Nephron (organoid): ENCODE data around the gene RSRC1.

Experiments used
- H3K27ac Mint-ChIP-seq, 3 experiments: 2 replicates each; pipeline ENCODE4 v1.8.0; 2020; ENCODE audit warnings: mixed read lengths in 3 of 3, mild to moderate bottlenecking in 2 of 3, moderate library complexity in 1 of 3
- H3K27me3 Mint-ChIP-seq: 2 replicates; pipeline ENCODE4 v1.8.0; 2021; ENCODE audit warnings: low read depth, mild to moderate bottlenecking, moderate library complexity, mixed read lengths
- H3K36me3 Mint-ChIP-seq: 2 replicates; pipeline ENCODE4 v1.8.0; 2020; ENCODE audit warnings: low read depth, mixed read lengths
- H3K4me1 Mint-ChIP-seq: 2 replicates; pipeline ENCODE4 v1.8.0; 2020; ENCODE audit warnings: mixed read lengths
- H3K4me3 Mint-ChIP-seq, 3 experiments: 2 replicates each; pipeline ENCODE4 v1.8.0; 2020; ENCODE audit warnings: mild to moderate bottlenecking in 3 of 3, mixed read lengths in 3 of 3, moderate library complexity in 2 of 3
- H3K9me3 Mint-ChIP-seq: 2 replicates; pipeline ENCODE4 v1.8.0; 2020; ENCODE audit warnings: mixed read lengths
- CTCF ChIP-seq, 3 experiments: fragments of 200-600 bp; sonication (generic); IDR thresholded peaks; one replicate each; pipeline ENCODE4 v1.5.0; 2021; ENCODE audit warnings: antibody characterized with exemption in 3 of 3; ENCODE audit not compliant: unreplicated experiment in 3 of 3

Gene RSRC1

GRCh38 chr3:158354713-158355112 is 244.8 kb downstream of the RSRC1 start:
- TF ChIP-seq CTCF (IDR thresholded peaks at IDR 0.05; ENCODE audit: unreplicated experiment in 3 of 3) = no peak
- Mint-ChIP-seq H3K4me1 (no peaks in the 10 kb centered on the region), H3K4me3 (no peak overlapping the region), H3K9me3 (no peaks in the 10 kb centered on the region), H3K27me3 (no peaks in the 10 kb centered on the region), H3K27ac (no peak overlapping the region), H3K36me3 (no peaks in the 10 kb centered on the region)

- Mint-ChIP-seq H3K27me3 (no peaks in the 10 kb centered on the region), H3K27ac (no peak overlapping the region), H3K4me3 (no peak overlapping the region), H3K4me1 (no peaks in the 10 kb centered on the region), H3K36me3 (no peaks in the 10 kb centered on the region), H3K9me3 (no peaks in the 10 kb centered on the region)
- TF ChIP-seq CTCF (IDR thresholded peaks at IDR 0.05; ENCODE audit: unreplicated experiment in 3 of 3) = no peak
Measured at GRCh38 chr3:158355623-158356588, 246.0 kb downstream of the RSRC1 start.

GRCh38 chr3:158359339-158359738 is 249.4 kb downstream of the RSRC1 start:
- Mint-ChIP-seq H3K4me1 (no peaks in the 10 kb centered on the region), H3K27me3 (no peaks in the 10 kb centered on the region), H3K27ac (no peak overlapping the region), H3K9me3 (no peaks in the 10 kb centered on the region), H3K36me3 (no peaks in the 10 kb centered on the region), H3K4me3 (no peak overlapping the region)
- TF ChIP-seq CTCF (IDR thresholded peaks at IDR 0.05; ENCODE audit: unreplicated experiment in 3 of 3) = no peak

- Mint-ChIP-seq H3K4me3 (no peak overlapping the region), H3K36me3 (no peaks in the 10 kb centered on the region), H3K27me3 (no peaks in the 10 kb centered on the region), H3K9me3 (peaks cover 4% of the 10 kb centered on the region), H3K27ac (no peak overlapping the region), H3K4me1 (no peaks in the 10 kb centered on the region)
- no peak for TF ChIP-seq CTCF (IDR thresholded peaks at IDR 0.05; ENCODE audit: unreplicated experiment in 3 of 3)
Measured at GRCh38 chr3:158360756-158361448, 251.0 kb downstream of the RSRC1 start.

GRCh38 chr3:158368271-158368670 is 258.4 kb downstream of the RSRC1 start:
- H3K36me3 Mint-ChIP-seq = no peaks in the 10 kb centered on the region
- no peak overlapping the region for H3K4me3 Mint-ChIP-seq
- H3K27ac Mint-ChIP-seq = no peak overlapping the region
- H3K4me1 Mint-ChIP-seq = no peaks in the 10 kb centered on the region
- peaks cover 15% of the 10 kb centered on the region for H3K9me3 Mint-ChIP-seq
- no peaks in the 10 kb centered on the region for H3K27me3 Mint-ChIP-seq
- TF ChIP-seq CTCF (IDR thresholded peaks at IDR 0.05; ENCODE audit: unreplicated experiment in 3 of 3) = no peak
